ENCODE measurements around the gene HOMER1. TPM values are rescaled to one million over a fixed set of nuclear protein-coding genes. Genes with fewer than 3 reads are reported as not detected.
A peak's percentile ranks its signal among the peaks of the same experiment; 100 is the strongest.

Gene HOMER1
- total RNA-seq, 1 donor from 2014 or later = 4.3 TPM

GRCh38 chr5:79436821-79437220 is 77.1 kb downstream of the HOMER1 start:
- DNase-seq (ENCODE audit: low read depth) = peak; percentile 7
- TF ChIP-seq, protein P1, sequence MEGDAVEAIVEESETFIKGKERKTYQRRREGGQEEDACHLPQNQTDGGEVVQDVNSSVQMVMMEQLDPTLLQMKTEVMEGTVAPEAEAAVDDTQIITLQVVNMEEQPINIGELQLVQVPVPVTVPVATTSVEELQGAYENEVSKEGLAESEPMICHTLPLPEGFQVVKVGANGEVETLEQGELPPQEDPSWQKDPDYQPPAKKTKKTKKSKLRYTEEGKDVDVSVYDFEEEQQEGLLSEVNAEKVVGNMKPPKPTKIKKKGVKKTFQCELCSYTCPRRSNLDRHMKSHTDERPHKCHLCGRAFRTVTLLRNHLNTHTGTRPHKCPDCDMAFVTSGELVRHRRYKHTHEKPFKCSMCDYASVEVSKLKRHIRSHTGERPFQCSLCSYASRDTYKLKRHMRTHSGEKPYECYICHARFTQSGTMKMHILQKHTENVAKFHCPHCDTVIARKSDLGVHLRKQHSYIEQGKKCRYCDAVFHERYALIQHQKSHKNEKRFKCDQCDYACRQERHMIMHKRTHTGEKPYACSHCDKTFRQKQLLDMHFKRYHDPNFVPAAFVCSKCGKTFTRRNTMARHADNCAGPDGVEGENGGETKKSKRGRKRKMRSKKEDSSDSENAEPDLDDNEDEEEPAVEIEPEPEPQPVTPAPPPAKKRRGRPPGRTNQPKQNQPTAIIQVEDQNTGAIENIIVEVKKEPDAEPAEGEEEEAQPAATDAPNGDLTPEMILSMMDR (conservative IDR thresholded peaks at IDR 0.05; ENCODE audit: low read depth, low read length) = no peak
- H3K4me3 ChIP-seq (ENCODE audit: low read depth, low read length) = no peak overlapping the region

DNA sequence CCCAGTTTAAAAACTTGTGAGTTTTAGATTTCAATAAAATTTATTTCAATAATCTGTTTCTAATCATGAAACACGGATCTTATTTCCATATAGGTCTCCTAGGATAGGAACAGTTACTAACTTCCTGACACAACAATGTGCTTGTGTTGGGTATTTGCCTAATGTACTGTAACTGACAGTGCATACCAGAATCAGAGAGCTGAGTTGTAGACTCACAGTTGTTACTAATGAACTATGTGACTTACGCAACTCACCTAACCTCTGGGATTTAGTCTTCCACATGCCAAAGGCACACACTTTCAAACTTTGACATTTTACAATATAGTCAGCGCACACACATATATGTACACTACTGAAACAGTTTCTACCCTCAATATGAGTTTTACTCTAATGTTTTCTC is 77.7 kb downstream of the HOMER1 start:
- TF ChIP-seq, protein P1 (conservative IDR thresholded peaks at IDR 0.05; ENCODE audit: low read depth, low read length) = no peak
- no peak overlapping the region for H3K4me3 ChIP-seq (ENCODE audit: low read depth, low read length)
- DNase-seq (ENCODE audit: low read depth) = peak; percentile 66

GRCh38 chr5:79430196-79430595 is 83.7 kb downstream of the HOMER1 start:
- no peak overlapping the region for H3K4me3 ChIP-seq (ENCODE audit: low read depth, low read length)
- DNase-seq (ENCODE audit: low read depth) = no peak
- TF ChIP-seq, protein P1 (conservative IDR thresholded peaks at IDR 0.05; ENCODE audit: low read depth, low read length) = no peak

DNA sequence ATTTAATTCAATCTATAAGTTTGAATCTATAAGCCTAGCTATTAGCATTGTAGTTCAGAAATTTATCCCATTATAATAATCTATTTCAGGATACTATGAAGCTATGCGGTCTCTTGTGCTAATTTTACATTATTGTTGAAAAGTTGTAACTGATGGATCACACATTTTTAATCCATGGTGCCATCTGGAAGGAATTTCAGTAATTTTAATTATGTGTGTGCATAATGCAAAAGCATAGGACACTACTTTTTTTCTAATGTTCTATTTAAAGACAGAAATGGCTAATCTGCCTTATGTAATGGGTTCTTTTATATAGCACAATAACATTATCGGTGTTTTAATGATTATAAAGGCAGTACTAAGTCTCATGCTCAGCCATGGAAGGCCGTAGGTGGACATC is 90.6 kb downstream of the HOMER1 start:
- no peak for DNase-seq (ENCODE audit: low read depth)
- TF ChIP-seq, protein P1 (conservative IDR thresholded peaks at IDR 0.05; ENCODE audit: low read depth, low read length) = no peak

DNA sequence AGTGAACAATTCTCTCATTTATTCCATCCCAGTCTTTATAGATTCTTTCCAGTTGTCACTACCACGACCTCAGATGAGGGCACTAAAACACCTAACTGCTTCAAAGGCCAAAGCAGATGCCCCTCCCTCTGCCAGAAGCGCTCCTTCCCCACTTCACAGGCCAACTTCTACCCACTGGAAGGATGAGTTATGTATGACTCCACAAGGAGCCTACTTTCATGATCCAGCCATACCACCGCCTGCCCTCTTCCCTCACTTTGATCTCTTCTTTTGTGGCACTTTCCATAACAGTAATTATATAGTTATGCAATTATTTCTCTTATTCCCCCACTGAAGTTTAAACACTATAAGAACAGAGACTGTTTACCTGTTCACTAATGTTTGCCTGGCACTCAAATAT is 93.7 kb downstream of the HOMER1 start:
- H3K4me3 ChIP-seq (ENCODE audit: low read depth, low read length) = no peak overlapping the region
- DNase-seq (ENCODE audit: low read depth) = no peak
- TF ChIP-seq, protein P1 (conservative IDR thresholded peaks at IDR 0.05; ENCODE audit: low read depth, low read length) = no peak

More for the DNA sequence above, 90.6 kb downstream of the HOMER1 start:
- H3K4me3 ChIP-seq (ENCODE audit: low read depth, low read length) = no peak overlapping the region

- TF ChIP-seq, protein P1 (conservative IDR thresholded peaks at IDR 0.05; ENCODE audit: low read depth, low read length) = no peak
- H3K4me3 ChIP-seq (ENCODE audit: low read depth, low read length) = no peak overlapping the region
- DNase-seq (ENCODE audit: low read depth) = no peak
These were observed 95.7 kb downstream of the HOMER1 start for GRCh38 chr5:79418276-79418675.

GRCh38 chr5:79417495-79417894 is 96.4 kb downstream of the HOMER1 start:
- no peak overlapping the region for H3K4me3 ChIP-seq (ENCODE audit: low read depth, low read length)
- no peak for DNase-seq (ENCODE audit: low read depth)
- TF ChIP-seq, protein P1 (conservative IDR thresholded peaks at IDR 0.05; ENCODE audit: low read depth, low read length) = no peak

All from epithelial cell of proximal tubule (primary cell).